Skin of body (tissue), 2 donors: ENCODE data around the gene SFTPD. TPM values are rescaled to one million over a fixed set of nuclear protein-coding genes. Genes with fewer than 3 reads are reported as not detected.
"Not testable (repeated sequence)": the region's sequence is repeated elsewhere in the genome, so short reads cannot be mapped to it uniquely, and the experiment has no call there.

Experiments used
- DNase-seq: peaks from one replicate; lab custom pipeline; 2025; lab: John Stamatoyannopoulos, UW
- total RNA-seq: library from RNA; depleted of rRNA; stranded (reverse); fragments of >200 nt; gene quantifications from one replicate; pipeline ENCODE4 v1.2.3, GENCODE V29; 2014

The SFTPD gene
- total RNA-seq, result not detected

- DNase-seq, result no peak
Measured at GRCh38 chr10:79948976-79949722, at the start of gene SFTPD. SFTPD (minus strand) TSS chr10:79949105; CDS start chr10:79946659, 2,446 bp downstream.

DNA sequence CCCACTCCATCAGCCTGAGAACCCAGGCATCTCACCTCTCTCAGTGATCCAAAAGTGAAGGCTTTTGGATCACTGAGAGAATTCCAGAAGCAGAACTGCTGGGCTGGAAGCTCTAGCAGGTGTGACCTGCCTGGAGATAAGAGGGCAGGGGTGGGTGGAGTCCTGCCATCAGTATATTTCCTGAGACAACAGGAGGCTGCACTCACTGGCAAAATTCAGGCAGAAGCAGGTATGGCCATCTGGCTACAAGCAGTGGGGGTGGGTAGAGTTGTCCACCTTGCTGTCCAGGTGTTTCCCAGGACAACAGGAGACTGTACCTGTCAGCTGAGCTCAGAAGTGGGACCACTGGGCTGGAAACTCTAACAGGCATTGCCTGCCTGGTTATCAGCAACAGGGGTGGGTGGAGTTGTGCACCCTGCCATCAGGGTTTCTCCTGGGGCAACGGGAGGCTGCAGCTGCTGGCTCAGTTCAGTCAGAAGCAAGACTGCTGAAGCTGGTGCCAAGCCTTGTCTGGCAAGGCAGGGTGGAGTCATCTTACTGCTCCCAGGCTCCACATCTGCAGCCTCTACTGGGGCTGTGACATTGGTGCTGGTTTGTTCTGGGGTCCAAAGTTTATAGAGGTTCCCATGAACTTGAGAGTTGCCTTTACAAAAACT lies 47.2 kb upstream of the SFTPD start:
- DNase-seq, result no peak

DNA sequence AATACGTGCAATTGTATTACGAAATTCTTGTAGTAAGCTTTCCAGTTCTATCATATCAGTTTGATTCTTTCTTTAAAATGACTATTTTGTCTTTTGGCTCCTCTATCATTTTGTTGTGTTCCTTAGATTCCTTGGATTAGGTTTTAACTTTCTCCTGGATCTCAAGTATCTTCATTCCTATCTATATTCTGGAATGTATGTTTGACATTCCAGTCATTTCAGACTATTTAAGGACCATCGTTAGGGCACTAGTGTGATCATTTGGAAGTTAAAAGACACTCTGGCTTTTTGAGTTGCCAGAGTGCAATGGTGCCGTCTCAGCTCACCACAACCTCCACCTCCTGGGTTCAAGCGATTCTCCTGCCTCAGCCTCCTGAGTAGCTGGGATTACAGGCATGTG lies 45.7 kb upstream of the SFTPD start:
- no peak for DNase-seq

- DNase-seq, result not testable (repeated sequence)
Measured at GRCh38 chr10:79988199-79988598, 39.3 kb upstream of the SFTPD start.

DNA sequence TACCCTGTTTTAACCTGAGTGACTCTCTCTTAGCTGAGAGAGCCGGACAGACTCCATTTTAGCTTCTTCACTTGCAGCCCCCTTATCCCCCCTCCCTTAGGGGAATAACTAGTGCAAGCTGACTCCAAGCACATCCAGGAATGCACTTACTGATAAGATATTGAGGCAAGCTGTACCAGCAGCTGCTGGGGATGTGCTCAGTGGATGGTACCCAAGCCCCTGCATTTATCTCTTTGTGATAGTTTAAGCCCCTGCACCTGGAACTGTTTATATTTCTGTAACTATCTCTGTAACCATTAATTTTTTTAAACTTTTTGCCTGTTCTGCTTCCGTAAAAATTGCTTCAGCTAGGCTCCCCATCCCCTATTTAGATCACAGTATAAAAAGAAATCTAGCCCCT lies 37.8 kb upstream of the SFTPD start:
- DNase-seq, result not testable (repeated sequence)

DNA sequence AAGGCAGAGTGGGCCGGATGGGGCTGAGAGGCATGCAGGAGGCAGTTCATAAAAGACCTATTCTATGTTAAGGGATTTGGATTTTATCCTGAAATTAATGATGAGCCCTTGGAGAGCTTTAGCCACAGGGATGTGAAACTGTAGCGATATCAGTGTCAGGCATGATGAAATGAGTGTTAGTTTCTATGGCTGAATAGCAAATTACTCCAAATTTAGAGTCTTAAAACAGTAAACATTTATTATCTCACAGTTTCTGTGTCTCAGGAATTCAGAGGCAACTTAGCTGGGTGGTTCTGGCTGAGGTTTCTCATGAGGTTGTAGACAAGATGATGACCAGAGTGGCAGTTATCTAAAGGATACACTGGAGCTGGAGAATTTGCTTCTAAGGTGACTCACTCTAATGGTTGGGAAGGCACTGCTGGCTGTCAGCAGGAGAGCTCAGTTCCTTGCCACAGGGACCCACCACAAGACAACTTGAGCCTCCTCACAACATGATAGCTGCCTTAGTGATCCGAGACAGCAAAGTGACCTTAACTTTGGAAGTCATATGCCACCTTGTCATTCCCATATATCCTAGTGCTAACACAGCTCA lies 36.7 kb upstream of the SFTPD start:
- no peak for DNase-seq

DNA sequence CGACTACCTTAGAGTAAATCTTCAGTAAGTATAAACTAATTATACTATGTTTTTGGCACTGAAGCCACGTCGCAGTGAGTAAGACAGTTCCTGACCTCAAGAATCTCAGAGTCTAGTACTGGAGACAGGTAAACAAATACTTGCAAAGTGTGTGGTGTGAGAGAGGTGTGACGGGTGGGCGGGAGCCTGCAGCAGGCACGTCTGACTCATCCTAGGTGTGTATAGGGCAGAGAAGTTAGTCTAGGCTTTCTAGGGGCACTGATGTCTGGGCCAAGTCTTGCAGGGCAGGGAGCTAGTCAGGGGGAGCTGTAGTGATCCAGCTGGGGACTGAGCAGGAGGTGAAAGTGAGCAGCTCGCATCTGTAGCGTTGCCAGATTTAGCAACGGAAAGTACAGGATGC lies 35.9 kb upstream of the SFTPD start:
- DNase-seq, result no peak

DNA sequence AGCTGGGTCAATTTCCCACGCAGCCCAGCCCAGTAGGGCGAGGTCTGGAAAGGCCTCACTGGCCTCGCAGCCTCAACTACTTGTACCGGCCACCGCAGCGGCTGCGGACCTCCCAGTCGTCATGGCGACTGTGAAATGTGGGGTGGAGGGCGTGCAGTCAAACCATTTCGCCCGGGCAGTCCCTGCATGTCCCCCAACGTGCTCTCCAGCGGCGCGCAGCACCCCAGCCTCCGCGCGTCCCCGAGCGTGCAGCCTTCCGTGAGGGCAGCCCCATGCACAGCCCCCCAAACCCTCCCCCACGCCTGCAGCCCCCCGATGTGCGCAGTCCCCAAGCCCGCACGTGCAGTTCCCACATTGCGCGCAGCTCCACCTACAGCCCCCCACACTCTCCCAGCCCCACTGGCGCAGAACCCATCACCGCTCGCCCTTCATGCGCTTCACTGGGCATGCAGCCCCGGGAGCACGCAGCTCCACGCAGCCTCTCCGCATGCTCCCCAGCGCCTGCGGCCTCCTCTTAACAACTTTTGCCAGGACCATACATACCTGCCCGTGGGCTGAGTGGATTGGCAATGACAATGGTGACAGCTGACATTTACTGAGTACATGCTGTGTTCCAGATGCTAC lies 34.5 kb upstream of the SFTPD start:
- DNase-seq, result no peak

DNA sequence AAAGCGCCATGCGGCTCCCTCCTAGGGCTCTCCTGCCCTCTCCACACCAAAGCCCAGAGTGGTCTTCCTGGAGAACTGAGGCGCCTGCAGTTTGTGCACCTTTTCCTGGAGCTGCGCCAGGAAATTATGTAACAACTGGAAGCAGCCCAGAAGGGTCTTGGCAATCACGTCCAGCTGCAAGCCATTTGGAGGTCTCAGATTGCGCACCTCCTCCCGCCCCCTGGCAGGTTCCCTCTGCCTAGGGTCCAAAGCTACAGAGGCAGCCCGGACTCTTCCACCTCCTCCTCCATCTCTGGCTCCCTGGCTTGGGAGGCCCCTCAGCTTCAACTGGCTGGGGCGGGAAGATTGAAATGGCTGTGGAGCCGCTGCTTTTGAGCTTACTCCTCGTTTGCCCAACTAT lies 34.0 kb upstream of the SFTPD start:
- no peak for DNase-seq

GRCh38 chr10:79982362-79982800 lies 33.5 kb upstream of the SFTPD start:
- no peak for DNase-seq

GRCh38 chr10:79981450-79982361 lies 32.8 kb upstream of the SFTPD start:
- DNase-seq, result no peak

- DNase-seq, result no peak
Measured at GRCh38 chr10:79980711-79981110, 31.8 kb upstream of the SFTPD start.

DNA sequence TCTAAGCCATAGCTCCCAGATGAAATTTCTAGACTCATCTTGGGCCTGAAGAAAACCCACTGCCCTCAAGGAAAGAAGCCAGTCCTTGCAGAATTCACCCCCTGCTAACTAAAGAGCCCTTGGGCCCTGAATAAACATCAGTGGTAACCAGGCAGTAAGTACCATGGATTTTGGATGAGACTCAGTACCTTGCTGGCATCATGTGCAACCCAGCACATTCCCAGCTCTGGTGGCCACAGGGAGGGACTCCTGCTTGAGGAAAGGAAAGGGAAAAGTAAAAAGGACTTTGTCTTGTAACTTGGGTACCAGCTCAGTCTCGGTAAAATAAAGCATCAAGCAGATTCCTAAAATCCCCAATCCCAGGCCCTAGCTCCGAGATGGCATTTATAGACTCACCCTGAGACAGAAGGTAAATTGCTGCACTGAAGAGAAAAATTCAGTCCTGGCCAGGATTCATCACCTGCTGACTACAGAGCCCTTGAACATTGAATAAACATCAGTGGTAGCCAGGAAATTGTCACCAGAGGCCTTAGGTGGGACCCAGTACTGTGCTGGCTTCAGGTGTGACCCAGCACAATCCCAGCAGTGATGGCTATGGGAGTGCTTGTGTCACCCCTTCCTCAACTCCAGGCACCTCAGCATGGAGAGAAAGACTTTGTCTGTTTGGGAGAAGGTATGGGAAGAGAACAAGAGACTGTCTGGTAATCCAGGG lies 31.2 kb upstream of the SFTPD start:
- no peak for DNase-seq

DNA sequence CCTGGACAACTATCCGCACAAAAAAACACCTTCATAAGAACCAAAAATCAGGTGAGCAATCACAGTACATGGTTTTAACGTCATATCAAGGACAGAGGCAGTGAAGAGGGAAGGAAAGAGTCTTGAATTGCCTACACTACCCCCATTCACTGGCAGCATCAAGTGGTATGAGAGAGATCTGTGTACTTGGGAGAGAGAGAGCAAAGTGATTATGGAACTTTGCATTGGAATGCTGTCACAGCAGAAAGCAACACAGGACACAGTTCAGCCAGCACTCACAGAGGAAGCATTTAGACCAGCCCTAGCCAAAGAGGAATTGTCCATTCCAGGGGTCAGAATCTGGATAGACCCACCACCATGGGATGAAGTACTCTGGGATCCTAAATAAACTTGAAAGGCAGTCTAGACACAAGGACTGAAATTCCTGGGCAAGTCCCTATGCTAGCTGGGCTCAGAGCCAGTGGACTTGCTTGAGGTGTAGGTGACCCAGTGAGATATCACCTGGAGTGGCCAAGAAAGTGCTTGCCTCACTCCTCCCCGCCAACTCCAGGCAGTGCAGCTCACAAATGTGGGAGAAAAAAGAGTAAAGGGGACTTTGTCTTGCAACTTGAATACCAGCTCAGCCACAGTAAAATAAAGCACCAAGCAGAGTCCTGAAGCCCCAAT lies 30.5 kb upstream of the SFTPD start:
- no peak for DNase-seq

GRCh38 chr10:79976999-79977398 lies 28.1 kb upstream of the SFTPD start:
- no peak for DNase-seq

GRCh38 chr10:79970062-79970461 lies 21.2 kb upstream of the SFTPD start:
- no peak for DNase-seq

DNA sequence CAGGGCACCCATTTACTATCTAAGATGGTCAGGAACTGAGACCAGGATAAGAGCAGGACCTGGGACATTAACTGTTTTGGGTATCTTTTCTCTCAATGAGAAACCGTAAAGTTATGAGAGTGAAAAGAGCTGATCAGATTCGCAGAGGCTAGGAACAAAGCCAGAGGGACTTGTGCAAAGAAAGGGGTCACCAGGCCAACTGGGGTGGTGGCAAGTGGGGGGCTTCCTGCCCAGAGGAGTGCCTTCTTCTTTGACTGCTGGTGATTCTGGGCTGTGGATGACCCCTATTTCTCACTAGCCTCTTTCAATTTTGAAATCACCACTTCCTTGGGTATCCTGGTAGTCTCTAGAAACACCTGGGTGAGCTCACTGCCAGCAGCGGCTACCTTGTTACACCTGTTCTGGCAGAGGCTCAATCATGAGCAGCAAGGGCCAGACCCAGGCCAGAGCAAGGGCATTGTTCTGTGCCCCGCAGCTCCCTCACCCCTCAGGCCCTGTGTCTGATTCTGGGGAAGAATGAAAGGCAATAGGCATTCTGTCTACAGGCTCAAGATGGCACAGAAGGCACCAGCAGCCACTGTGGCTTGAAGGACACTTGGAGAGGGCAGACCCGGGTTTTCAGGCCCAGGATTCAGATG lies 999 bp downstream of the SFTPD start:
- DNase-seq, result no peak

- DNase-seq, result no peak
Measured at GRCh38 chr10:79947083-79947415, 1.9 kb downstream of the SFTPD start.

DNA sequence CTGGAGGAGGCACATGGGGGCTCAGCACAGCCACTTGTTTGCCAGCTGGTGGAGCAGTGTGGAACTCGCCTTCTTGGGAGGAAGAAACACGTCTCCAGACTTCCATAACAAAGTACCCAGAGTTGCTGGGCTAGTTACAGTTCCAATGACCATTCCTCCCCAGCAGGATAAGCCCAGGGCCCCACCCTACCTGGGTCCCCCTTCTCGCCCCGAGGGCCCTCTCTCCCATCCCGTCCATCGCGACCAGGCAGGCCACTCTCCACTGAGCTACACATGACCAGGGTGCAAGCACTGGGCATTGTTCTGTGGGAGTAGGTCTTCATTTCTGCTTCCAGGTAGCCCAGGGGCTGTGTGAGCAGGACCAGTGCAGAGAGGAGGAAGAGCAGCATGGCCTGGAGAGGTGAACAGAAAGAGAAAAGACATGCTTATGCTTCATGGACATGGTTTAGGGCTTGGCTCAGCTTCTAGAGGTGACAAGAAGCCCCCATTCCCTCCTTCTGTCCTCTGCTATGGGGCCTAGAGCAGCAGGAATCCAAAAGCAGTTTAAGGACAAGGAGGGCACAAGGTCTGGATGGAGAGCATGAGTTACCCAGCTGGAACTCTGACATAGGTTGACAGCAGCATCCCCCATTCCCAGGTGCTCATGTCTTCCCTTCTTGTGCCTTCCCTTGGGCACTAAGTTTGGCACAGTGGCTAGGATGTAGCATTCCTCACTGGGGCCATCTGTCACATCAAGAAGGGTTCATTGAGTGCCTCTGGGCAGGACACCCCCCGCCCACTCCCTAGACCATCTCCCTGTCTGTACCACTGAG lies 2.4 kb downstream of the SFTPD start:
- no peak for DNase-seq
